ENCODE results near the gene ASPG.

Gene ASPG

DNA sequence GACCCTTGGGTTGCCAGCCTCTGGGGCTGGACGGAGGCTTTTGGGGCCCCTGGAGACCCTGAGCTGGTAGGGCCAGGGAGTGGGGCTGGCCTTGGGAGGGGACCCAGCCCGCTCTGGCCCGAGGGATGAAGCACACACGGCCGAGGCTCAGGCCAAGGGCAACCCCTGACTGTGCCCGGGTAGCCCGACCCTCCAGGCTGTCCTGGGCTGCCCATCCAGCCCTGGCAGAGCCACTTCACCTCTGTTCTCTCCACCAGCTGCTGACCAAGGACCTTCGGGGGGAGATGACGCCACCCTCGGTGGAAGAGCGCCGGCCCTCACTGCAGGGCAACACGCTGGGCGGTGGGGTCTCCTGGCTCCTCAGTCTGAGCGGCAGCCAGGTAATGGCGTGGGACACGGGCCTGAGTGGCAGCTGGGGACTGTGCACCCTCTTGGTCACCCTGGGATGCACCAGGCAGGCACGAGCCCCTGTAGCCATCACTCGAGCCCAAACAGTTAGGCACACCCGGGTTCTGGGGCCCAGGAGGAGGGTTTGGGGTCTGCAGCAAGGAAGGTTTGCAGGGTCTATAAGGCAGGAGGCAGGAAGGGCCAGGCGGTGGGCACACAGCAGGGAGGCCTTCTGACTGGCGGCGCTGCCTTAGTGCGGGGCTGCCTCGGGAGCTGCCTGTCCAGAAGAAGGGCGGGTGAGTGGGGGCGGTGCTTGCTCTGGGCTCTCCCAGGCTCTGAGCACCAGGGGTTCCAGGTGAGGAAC is 19.7 kb downstream of the ASPG start:
- DNase-seq (ENCODE audit: low read depth), result no peak

DNA sequence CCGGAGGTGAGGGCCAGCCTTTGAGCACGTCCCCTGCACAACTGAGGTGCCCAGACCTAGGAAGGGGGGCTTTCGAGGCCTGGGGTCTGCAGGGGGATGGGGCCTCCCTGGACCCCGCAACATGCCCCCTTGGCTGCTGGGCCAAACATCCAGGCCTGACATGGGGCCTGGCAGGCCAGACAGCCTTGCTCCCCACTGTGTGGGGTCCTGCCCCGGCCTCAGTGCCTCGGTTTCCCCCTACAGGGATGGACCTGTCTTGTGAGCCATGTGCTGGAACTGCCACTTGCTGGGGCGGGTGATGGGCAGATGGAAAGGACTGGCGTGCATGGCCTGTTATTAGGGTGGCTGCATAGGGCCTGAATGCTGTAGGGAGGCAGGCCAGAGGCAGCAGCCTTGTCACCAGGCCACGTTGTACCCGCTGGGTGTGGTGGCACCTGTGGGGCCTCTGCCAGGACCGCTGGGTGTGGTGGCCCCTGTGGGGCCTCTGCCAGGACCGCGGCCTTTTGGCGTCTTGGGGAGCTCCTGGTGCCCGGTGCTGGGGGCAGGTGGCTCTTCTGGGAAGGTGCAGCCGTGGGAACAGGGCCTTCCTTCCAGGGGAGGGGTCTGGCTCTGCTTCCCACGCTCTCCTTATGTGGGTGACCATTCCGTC is 20.4 kb downstream of the ASPG start:
- no peak for DNase-seq (ENCODE audit: low read depth)

DNA sequence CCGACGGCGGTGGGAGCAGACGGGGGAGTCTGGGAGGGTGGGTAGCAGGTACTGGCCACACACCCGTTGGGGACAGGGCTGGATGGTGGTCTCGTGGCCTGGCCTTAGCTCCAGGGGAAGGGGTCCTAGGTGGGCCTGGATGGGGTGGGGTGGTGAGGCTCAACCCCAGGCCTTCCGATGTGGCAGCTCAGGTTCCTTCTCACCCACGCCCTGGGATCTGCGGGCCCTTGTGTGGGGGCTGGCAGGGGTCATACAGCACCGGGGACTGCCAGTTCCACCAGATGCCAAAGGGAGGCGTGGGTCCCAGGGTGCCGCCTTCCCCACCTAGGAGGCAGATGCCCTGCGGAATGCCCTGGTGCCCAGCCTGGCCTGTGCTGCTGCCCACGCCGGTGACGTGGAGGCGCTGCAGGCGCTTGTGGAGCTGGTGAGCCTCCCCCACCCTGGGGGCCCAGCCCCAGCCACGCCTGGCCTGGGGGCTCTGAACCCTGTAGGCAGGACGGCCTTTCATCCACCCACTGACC is 21.0 kb downstream of the ASPG start:
- no peak for DNase-seq (ENCODE audit: low read depth)

DNA sequence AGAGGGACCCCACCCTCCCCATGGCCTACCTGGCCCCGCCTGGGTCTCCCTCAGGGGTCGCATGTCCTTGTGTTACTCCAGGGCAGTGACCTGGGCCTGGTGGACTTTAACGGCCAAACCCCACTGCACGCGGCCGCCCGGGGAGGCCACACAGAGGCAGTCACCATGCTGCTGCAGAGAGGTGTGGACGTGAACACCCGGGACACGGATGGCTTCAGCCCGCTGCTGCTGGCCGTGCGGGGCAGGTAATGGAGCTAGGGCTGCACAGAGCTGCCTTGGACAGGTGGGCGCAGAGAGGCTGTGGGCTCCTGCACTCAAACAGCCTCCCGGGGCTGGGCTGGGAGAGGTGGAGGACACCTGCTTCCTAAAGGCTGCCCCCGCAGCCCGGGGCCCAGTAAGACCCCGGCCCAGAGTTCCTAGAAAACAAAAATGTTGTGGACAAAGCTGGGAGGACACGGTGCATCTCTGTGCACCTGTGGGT is 21.6 kb downstream of the ASPG start:
- no peak for DNase-seq (ENCODE audit: low read depth)

DNA sequence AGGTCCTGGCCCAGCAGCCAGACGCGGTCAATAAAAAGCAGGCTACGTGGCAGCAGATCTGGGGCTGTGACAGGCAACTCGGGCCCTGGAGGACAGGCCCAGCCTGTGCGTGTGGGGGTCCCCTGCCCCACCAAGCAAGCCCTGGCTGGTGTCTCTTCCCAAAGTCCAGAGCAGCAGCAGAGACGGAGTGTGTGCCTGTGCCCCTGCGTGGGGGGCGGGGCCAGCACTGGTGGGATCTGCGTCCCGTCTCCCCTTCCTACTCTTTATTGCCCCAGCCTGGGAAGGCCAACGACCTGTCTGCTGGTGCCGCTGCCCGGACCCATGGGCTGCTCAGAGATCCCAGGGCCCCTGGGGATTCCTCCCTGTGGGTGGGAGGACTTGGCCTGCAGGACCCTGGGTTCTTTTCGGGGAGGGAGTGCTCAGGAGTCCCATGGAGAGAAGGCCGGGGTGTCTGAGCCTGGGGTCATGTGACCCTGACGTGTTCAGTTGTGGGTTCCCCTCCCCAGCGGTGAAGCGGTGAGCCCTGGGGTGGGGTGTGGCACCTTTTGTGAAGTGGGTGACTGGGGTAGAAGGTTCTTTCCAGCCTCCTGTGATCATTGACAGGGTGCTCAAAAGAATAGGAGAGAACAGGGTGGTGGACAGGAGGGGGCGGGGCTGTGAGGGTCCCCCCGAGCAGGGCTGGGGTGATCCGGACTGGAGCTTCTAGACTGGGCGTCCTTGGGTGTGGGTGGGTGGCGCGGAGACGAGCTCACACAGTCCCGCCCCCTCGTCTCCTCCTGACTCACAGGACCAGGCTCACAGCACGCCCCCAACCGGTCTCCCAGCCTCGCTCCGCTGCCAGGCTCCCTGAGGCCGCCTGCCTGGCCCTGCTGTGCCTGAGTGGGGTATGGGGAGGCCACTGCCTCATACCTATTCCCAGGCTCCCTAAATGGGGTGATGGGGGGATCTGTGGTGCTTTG is 22.4 kb downstream of the ASPG start:
- no peak for DNase-seq (ENCODE audit: low read depth)

DNA sequence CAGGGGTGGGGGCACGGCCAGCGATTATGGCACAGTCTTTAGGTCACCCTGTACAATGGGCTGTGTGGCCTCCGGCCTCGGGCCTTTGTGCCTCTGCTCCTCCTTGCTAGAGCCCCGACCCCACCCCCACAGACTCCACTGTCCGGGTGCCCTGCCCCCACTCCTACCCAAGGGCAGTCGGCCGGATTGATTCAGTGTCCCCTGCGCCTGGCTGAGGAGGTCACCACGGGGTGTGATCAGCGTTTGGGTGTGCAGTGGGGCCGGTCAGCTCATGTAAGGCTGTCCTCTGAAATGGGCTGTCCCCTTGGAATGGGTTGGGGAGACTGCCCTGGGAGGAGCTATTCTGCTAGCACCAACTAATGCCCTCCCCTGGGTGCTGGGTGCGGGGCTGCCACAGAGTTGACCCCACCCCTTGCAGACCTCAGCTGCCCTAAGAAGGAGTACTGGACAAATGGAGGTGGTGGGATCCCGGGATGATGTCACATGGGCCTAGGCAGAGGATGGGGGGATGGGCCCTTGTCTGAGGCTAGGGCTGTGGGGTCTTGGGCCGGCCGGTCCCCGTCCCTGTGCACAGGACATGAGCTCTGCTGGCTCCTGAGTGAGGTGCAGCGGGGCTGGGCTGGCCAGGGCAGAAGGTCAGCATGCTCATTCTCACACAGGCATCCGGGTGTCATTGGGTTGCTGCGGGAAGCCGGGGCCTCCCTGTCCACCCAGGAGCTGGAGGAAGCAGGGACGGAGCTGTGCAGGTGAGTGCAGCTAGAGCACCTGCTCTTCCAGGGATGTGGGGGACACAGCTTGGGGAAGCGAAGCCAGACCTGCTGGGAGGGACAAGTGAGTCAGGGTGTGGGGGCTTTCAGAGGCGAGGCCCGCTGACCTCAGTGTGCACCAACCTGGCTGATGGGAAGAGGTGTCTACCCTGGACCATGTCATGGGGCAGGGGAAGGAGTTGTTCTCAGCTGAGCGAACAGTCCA is 23.4 kb downstream of the ASPG start:
- DNase-seq (ENCODE audit: low read depth), result no peak

DNA sequence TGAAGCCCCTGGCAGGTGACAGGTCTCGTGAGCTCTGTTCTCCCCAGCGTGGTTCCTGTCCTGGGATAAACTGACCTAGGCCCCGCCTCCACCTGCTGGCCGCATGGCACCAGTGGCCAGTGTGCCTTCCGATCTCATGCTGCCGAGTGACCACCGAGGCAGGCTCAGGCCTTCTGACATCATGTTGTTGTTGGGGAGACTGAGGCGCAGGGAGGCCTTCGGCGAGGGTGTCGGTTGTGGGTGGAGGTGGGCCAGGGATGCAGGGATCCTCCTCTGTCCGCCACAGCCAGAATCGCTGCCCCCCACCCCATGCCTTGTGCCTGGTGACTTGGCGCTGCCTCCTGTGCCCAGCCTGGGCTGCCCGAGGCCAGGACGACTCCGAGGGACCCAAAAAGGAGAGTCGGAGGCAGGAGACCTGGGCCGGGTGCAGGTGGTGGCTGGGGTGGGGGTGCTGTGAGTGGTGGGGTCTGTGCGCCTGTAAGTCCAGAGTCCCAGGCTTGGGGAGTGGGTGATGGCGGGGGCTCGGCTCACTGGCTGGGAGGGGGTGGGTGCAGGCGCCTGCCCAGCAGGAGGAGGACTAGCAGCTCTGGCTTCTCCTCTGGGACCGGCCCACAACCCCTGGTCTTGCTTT is 24.3 kb downstream of the ASPG start:
- DNase-seq (ENCODE audit: low read depth), result no peak

DNA sequence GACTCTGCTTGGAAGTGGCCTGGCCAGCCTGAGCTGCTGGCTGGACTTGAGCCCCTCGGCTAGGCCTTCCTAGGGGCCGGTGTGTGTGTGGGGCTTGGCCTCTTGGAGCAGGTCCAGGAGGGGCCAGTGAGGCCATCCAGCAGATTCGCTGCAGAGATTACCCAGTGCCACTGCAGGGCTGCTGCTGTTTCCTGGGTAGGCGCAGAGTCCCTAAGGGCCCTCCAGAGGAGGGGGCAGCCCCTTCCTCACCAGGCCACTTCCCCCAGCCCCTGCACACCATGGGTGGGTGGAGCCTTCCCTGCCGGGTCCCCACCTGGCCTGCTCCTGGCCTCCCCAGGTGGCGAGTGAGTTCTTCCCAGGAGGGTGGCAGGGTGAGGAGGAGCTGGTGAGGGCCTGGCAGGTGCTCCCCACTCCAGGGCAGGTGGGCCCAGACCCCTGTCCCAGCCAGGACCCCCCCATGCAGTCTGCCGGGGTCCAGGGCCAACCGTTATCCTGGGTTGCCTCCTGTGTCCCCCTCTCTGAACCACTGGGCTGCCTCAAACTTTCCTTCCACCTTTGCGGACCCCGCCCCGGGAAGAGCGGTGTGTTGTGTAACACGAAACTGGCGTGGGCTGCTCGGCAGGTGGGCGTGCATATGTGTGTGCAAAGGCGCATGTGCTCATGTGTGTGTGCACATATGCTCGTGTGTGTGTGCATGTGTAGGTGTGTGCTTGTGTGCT is 25.1 kb downstream of the ASPG start:
- no peak for DNase-seq (ENCODE audit: low read depth)

DNA sequence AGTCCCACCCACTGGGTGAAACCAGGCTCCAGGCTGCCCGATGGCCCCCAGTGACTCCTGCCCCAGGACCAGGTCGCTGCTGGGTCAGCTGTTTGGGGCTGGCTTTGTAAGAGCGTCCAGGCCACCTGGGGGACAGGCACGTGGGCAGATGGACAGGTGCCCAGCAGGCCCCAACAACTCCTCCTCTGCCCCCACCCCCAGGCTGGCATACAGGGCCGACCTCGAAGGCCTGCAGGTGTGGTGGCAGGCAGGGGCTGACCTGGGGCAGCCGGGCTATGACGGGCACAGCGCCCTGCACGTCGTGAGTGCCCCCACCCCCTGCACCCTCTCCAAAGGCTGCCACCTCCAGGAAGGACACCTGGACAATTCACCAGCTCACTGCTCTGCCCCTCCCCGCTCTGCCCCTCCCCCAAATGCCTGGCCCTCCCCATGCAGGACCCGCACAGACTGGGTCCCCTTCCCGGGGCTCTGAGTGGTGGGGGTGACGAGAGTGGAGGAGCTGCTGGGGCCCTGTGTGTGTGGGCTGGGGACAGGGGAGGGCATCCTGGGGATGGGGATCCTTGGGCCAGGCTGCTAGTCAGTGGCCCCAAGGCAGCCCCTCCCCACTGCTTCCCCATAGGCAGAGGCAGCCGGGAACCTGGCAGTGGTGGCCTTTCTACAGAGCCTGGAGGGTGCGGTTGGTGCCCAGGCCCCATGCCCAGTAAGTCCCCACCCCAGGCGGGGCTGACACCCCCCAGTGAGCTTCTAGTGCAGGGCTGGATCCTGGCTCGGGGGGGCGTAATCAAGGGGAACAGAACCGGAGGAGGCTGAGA is 26.0 kb downstream of the ASPG start:
- no peak for DNase-seq (ENCODE audit: low read depth)

DNA sequence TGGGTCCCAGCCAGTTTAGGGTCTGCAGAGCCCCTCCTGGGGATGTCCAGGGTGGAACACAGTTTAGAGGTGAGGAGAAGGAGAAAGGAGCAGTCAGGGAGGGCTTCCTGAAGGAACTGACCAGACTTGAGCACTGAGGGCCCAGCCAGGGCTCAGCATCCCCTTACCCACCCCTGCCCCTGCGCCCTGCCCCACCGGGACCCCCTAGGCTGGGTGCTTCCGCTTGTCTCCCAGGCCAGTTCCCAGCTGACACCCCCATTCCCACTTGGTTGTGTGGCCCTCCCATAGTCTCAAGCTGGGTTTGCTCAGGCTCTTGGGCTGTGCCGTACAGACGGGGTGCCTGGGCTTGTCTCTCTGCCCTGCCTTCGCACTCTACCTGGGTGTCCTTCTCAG is 26.6 kb downstream of the ASPG start:
- DNase-seq (ENCODE audit: low read depth), result no peak

DNA sequence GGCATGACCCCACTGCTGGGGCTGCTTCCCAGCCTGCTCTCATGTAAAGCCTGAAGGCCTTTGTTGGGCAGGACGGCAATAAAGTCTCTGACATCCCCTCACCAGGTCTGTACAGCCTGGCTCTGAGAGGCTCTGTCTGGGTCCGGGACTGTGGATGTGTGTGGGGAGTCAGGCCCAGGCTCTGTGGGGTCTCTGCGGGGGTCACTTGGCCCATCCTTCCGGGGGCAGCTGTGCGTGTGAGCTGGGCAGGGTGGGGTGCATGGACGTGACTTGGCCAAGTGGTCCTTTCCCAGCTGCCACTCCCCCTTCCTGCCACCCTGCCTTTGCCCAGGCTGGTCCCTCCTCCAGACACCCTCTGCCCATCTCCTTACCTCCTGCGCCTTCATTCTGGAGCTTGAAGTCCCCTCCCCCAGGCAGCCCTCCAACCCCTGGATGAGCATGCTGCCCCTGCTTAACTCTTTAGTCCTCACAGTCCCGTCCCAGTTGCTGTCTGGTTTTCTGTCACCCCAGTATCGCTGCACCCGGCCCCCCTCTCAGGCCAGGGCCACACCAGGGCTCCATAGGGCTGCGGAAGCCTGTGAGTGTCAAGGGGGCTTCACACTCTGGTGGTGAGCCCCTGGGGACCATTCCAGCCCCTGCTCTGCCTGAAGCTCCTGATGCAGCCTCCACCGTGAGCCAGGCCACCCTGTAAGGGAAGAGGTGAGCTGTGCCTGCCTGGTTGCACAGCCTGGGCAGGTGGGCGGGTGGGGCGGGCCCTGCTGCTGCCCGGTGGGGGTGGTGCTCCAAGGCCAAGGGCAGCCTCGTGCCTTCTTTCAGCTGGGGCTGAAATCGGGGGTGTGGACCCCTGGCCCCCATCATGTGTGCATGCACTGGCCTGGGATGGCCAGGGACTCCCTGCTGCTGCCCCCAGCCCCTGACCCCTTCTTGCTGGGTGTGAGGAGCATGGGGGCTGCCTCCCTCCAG is 27.4 kb downstream of the ASPG start:
- no peak for DNase-seq (ENCODE audit: low read depth)

DNA sequence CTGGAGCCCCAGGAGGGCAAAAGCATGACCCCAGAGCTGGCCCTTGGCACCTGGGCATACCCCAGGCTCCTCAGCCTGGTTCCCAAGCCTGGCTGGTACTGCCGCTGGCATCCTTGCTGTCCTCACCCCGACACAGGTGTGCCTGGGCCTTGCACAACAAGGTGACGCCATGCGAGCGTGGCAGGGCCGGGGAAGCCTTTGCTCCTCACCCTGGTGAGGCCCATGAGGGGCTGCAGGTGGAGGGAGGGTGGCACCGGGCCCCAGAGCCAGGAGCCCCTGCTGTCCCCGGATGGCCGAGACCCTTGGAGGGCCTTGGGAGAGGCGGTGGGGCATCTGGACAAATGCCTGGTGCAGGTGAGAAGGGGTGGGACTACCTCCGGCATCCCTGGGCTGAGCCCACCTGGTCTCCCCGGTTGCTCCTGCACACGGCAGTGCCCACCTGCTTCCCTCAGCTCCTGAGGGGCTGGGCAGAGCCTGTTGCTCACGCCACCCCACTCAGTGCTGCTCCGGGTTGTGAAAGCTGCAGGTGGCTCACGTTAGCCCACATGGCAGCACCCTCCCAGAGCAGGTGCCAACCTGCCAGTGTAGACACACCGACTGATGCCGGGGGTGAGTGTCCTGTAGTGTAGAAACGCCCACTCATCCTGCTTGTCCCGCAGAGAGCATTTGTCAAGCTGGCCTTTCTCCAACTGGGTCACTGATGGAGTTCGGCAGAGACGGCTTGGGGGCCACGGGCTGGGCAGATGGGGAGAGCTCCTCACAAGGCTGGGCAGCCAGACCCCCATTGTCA is 28.3 kb downstream of the ASPG start:
- DNase-seq (ENCODE audit: low read depth), result no peak

DNA sequence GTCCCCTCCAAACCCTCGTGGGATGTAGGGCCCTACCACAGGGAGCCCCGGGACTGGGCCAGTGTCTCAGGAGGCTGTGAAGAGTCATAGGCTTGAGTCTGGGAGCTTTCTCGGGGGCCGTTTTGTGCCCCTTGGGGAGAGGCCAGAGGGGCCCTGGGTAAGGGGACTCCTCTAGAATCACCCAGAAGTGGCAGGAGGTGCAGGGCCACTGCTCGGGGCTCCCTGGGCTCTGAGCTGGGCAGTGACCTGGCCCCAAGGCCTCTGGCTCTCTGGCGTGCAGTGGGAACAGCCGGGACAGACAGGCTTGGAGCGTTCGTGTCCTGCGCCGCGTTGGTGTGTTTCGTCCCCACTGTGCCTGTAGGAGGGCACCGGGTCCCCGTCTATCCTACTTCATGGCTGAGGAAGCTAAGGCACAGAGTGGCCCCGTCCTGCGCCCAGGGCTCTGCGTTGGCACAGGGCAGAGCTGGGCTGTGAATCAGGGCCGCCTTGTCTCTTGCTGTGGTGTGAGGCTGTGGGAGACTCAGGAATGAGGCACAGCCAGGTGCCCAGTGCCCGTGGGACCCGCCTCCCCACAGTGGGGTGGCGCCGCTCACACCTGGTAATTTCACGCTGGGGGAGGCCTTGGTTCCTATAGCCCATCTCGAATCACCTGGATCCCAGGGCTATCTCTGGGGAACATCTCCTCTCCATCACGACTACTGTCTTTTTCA is 29.1 kb downstream of the ASPG start:
- no peak for DNase-seq (ENCODE audit: low read depth)

DNA sequence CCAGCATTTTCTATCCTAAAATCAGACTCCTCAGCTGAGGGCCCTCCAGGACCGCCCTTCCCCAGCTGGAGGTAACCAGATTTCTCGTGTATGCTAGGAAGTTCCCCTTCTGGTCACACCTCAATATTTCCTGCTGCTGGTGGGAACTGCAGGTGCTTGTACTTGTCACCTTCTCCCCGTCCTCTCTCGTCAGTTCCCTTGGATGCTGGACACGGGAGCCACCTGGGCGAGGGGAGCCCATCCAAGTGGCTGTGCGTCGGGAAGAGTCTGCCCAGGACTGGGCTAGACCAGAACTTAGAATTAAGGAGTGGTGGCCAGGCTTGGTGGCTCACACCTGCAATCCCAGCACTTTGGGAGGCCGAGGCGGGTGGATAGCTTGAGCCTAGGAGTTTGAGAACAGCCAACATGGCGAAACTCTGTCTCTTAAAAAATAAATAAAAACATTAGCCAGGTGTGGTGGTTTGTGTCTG is 29.7 kb downstream of the ASPG start:
- DNase-seq (ENCODE audit: low read depth), result no peak

DNA sequence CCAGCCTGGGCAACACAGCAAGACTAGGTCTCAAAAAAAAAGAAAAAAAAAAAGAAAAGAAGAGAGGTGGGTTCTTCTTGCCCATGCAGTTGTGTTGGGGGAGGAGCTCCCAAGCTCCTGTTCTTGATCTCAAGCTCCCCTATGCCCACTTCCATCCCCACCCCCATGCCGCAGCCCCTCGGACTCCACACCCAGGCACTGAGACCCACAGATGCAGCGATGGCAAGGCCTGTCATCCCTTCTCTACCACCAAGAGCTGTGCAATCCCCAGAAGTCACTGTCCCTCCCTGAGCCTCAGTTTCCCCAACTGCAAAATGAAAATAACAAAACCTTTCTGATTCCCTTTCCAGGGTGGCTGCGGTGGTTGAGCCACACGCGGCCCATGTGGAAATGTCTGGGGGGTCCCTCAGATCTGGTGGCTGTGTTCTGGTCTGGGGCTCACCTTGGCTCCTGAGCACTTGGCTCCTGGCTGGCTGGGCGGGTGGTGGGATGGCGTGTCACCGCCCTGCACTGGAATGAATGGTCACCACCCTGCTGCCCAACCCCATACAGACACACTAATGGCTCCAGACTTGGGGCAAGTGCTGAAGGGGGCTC is 30.3 kb downstream of the ASPG start:
- DNase-seq (ENCODE audit: low read depth), result no peak

DNA sequence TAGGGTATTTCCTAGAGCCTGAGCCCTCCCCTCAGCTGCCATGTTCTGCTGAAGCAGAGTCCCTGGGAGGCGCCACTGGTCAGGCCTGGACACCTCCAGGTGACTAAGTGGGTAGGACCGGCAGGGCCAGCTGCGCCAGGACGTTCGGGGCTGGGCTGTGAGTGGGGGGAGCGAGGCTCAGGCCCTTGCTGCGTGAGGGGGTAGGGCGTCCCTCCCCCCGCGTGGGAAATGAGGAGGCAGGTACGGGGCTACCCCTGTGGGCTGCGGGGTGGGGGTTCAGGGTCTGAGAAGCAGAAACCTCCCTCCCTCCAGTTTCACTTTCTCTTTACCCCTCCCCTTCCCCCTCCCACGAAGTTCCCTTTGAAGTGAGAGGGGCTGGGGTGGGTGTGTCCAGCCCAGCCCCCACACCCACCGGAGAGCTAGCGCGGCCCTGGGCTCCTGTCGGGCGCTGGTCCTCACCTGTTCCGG is 30.8 kb downstream of the ASPG start:
- DNase-seq (ENCODE audit: low read depth), result no peak
